ENCODE results near the gene GPSM1.

GPSM1 gene

GRCh38 chr9:136334541-136334940 is 7.2 kb downstream of the GPSM1 start:
- no peak for DNase-seq

GRCh38 chr9:136335296-136336155 is 8.2 kb downstream of the GPSM1 start:
- no peak for DNase-seq

- DNase-seq, result no peak
These were observed 9.0 kb downstream of the GPSM1 start for GRCh38 chr9:136336156-136336870.

GRCh38 chr9:136336881-136337280 is 9.5 kb downstream of the GPSM1 start:
- no peak for DNase-seq

- DNase-seq, result no peak
These were observed 10.4 kb downstream of the GPSM1 start for GRCh38 chr9:136337416-136338395.

- DNase-seq, result no peak
These were observed 11.2 kb downstream of the GPSM1 start for GRCh38 chr9:136338511-136338910.

- no peak for DNase-seq
These were observed 12.0 kb downstream of the GPSM1 start for GRCh38 chr9:136339173-136339957.

GRCh38 chr9:136339958-136340310 is 12.6 kb downstream of the GPSM1 start:
- DNase-seq, result no peak

GRCh38 chr9:136340356-136341041 is 13.2 kb downstream of the GPSM1 start:
- DNase-seq, result no peak

- no peak for DNase-seq
These were observed 13.8 kb downstream of the GPSM1 start for GRCh38 chr9:136341042-136341655.

GRCh38 chr9:136341769-136342168 is 14.4 kb downstream of the GPSM1 start:
- DNase-seq, result no peak

- no peak for DNase-seq
These were observed 15.1 kb downstream of the GPSM1 start for GRCh38 chr9:136342181-136343120.

GRCh38 chr9:136343121-136343883 is 16.0 kb downstream of the GPSM1 start:
- DNase-seq, result no peak

- DNase-seq, result no peak
These were observed 16.5 kb downstream of the GPSM1 start for GRCh38 chr9:136343884-136344269.

- no peak for DNase-seq
These were observed 17.4 kb downstream of the GPSM1 start for GRCh38 chr9:136344544-136345280.

- no peak for DNase-seq
These were observed 18.2 kb downstream of the GPSM1 start for GRCh38 chr9:136345281-136346156.

GRCh38 chr9:136346157-136346481 is 18.8 kb downstream of the GPSM1 start:
- DNase-seq, result no peak

Data from NCI-H1105 (cell line).